PC-9 (cell line): Measurements from ENCODE around the gene CRTC1. TPM values are rescaled to one million over a fixed set of nuclear protein-coding genes. Genes with fewer than 3 reads are reported as not detected.

ENCODE experiments used
- BruUV-seq: library from RNA; stranded (reverse); fragments of 400-500 nt; replicated peaks from 2 replicates; lab custom pipeline; 2021; lab: Mats Ljungman, UMichigan
- CTCF ChIA-PET: fragments of 300-600 bp; sonication (Branson Sonifier 250); formaldehyde crosslinking; loops from one replicate; lab custom pipeline; 2022; ENCODE audit warnings: antibody characterized with exemption; lab: Charles Lee
- POLR2A ChIA-PET: fragments of 300-600 bp; sonication (Branson Sonifier 250); formaldehyde crosslinking; loops from one replicate; lab custom pipeline; 2022; ENCODE audit warnings: antibody characterized with exemption; ENCODE audit not compliant: unreplicated experiment; lab: Charles Lee
- DNase-seq, 2 experiments: peaks; one replicate each; pipeline versions ENCODE4 v3.0.0 to v3.0.0-alpha.2; 2015 to 2022; ENCODE audit warnings: mixed read lengths in 1 of 2
- H2AFZ ChIP-seq: fragments of 200-600 bp; sonication (generic); 2 replicates; pipeline ENCODE4 v1.8.1; 2017; ENCODE audit warnings: antibody characterized with exemption
- H3F3A ChIP-seq: fragments of 200-600 bp; sonication (generic); 2 replicates; pipeline ENCODE4 v1.8.1; 2017; ENCODE audit warnings: antibody characterized with exemption, mild to moderate bottlenecking, low read depth; ENCODE audit not compliant: insufficient read depth
- H3K27ac ChIP-seq: fragments of 200-600 bp; sonication (generic); 2 replicates; pipeline ENCODE4 v1.6.1; 2016; ENCODE audit warnings: mixed run types
- H3K27me3 ChIP-seq: fragments of 200-600 bp; sonication (generic); 2 replicates; pipeline ENCODE4 v1.6.1; 2016; ENCODE audit warnings: low read depth, mixed run types; ENCODE audit not compliant: insufficient read depth
- H3K36me3 ChIP-seq: fragments of 200-600 bp; sonication (generic); 2 replicates; pipeline ENCODE4 v1.6.1; 2016; ENCODE audit warnings: low read depth, mixed run types
- H3K4me1 ChIP-seq: fragments of 200-600 bp; sonication (generic); replicated peaks from 2 replicates; pipeline ENCODE4 v1.6.1; 2016; ENCODE audit warnings: mixed run types; ENCODE audit not compliant: insufficient read depth
- H3K4me2 ChIP-seq: fragments of 200-600 bp; sonication (generic); 2 replicates; pipeline ENCODE4 v1.6.1; 2017; ENCODE audit warnings: mixed run types
- H3K4me3 ChIP-seq: fragments of 200-600 bp; sonication (generic); 2 replicates; pipeline ENCODE4 v1.6.1; 2016; ENCODE audit warnings: mixed run types
- H3K79me2 ChIP-seq: fragments of 200-600 bp; sonication (generic); 2 replicates; pipeline ENCODE4 v1.6.1; 2017; ENCODE audit warnings: low read depth, mixed run types
- H3K9me2 ChIP-seq: fragments of 200-600 bp; sonication (generic); 2 replicates; pipeline ENCODE4 v1.8.1; 2017; ENCODE audit warnings: mild to moderate bottlenecking; ENCODE audit not compliant: insufficient read depth
- H3K9me3 ChIP-seq: fragments of 200-600 bp; sonication (generic); 2 replicates; pipeline ENCODE4 v1.8.1; 2016; ENCODE audit warnings: low read depth; ENCODE audit not compliant: insufficient read depth
- H4K20me1 ChIP-seq: fragments of 200-600 bp; sonication (generic); 2 replicates; pipeline ENCODE4 v1.8.1; 2017; ENCODE audit not compliant: insufficient read depth
- CTCF ChIP-seq: fragments of 200-600 bp; sonication (generic); conservative IDR thresholded peaks from 2 replicates; pipeline ENCODE4 v1.6.1; 2017; ENCODE audit warnings: mixed run types, antibody characterized with exemption, mild to moderate bottlenecking, moderate library complexity
- EZH2 ChIP-seq: fragments of 200-600 bp; sonication (generic); IDR thresholded peaks from 2 replicates; pipeline ENCODE4 v1.8.0; 2017; ENCODE audit warnings: antibody characterized with exemption, low read depth
- intact Hi-C: fragments of 100-400 bp; cut with micrococcal nuclease; formaldehyde crosslinking; loops from one replicate; pipeline ENCODE4 v1.10.0; 2022; ENCODE audit not compliant: unreplicated experiment
- total RNA-seq: library from RNA; stranded (reverse); gene quantifications from 2 replicates; pipeline ENCODE4 v1.2.3, GENCODE V29; 2021

CRTC1 gene
- total RNA-seq, 1 experiment from 2014 or later = 16.6 TPM

GRCh38 chr19:18645035-18645511 lies 38.4 kb upstream of the CRTC1 start:
- no peaks in the 10 kb centered on the region for H3K36me3 ChIP-seq
- ChIA-PET POLR2A (no interaction called here), CTCF (no interaction called here)
- BruUV-seq = no TSS peak
- H3K4me1 ChIP-seq = no peaks in the 10 kb centered on the region
- H3K4me3 ChIP-seq = no peak overlapping the region
- H3K4me2 ChIP-seq = no peak overlapping the region
- peaks cover under 1% of the 10 kb centered on the region; the same call in 1 of the 2 replicates for H3F3A ChIP-seq
- TF ChIP-seq CTCF (no peak), EZH2 (no peak)
- peaks cover 12% of the 10 kb centered on the region; the same call in 1 of the 2 replicates for H3K79me2 ChIP-seq
- intact Hi-C loops = no loop called here
- H3K9me3 ChIP-seq = no peaks in the 10 kb centered on the region
- DNase-seq = no peak
- peaks cover 32% of the 10 kb centered on the region; the same call in 1 of the 2 replicates for H4K20me1 ChIP-seq
- H3K27me3 ChIP-seq = no peaks in the 10 kb centered on the region
- H3K9me2 ChIP-seq = no peaks in the 10 kb centered on the region
- H2AFZ ChIP-seq = no peak overlapping the region
- H3K27ac ChIP-seq = no peak overlapping the region

GRCh38 chr19:18646535-18647370 lies 36.7 kb upstream of the CRTC1 start:
- Histone ChIP-seq H2AFZ (no peak overlapping the region), H4K20me1 (peaks cover 30% of the 10 kb centered on the region; the same call in 1 of the 2 replicates), H3K79me2 (peaks cover 3% of the 10 kb centered on the region; the same call in 1 of the 2 replicates), H3K9me3 (no peaks in the 10 kb centered on the region), H3K4me1 (no peaks in the 10 kb centered on the region), H3F3A (no peaks in the 10 kb centered on the region), H3K27ac (no peak overlapping the region), H3K4me3 (no peak overlapping the region), H3K9me2 (no peaks in the 10 kb centered on the region), H3K4me2 (no peak overlapping the region), H3K36me3 (no peaks in the 10 kb centered on the region), H3K27me3 (no peaks in the 10 kb centered on the region)
- no TSS peak for BruUV-seq
- TF ChIP-seq CTCF (no peak), EZH2 (no peak)
- intact Hi-C loops = no loop called here
- ChIA-PET POLR2A (no interaction called here), CTCF (no interaction called here)
- no peak for DNase-seq

GRCh38 chr19:18647371-18647767 lies 36.1 kb upstream of the CRTC1 start:
- Histone ChIP-seq H4K20me1 (peaks cover 35% of the 10 kb centered on the region), H3K9me3 (no peaks in the 10 kb centered on the region), H3K36me3 (no peaks in the 10 kb centered on the region), H3F3A (no peaks in the 10 kb centered on the region), H3K27ac (no peak overlapping the region), H3K9me2 (no peaks in the 10 kb centered on the region), H2AFZ (no peak overlapping the region), H3K4me1 (no peaks in the 10 kb centered on the region), H3K4me2 (no peak overlapping the region), H3K27me3 (no peaks in the 10 kb centered on the region), H3K79me2 (peaks cover 2% of the 10 kb centered on the region; the same call in 1 of the 2 replicates), H3K4me3 (no peak overlapping the region)
- DNase-seq = no peak
- BruUV-seq = no TSS peak
- no peak for TF ChIP-seq EZH2
- TF ChIP-seq CTCF = no peak
- POLR2A ChIA-PET = no interaction called here
- CTCF ChIA-PET = no interaction called here
- intact Hi-C loops = no loop called here
